Activated CD8-positive, alpha-beta memory T cell treated with anti-CD3 and anti-CD28 coated beads for 48 hours (primary cell): Measurements from ENCODE around the gene HIC1.

Experiments used
- DNase-seq, 3 experiments: peaks; one replicate each; pipeline ENCODE4 v3.0.0-alpha.2; 2020; ENCODE audit warnings: low read depth in 2 of 3, low spot score in 2 of 3

Gene HIC1

DNA sequence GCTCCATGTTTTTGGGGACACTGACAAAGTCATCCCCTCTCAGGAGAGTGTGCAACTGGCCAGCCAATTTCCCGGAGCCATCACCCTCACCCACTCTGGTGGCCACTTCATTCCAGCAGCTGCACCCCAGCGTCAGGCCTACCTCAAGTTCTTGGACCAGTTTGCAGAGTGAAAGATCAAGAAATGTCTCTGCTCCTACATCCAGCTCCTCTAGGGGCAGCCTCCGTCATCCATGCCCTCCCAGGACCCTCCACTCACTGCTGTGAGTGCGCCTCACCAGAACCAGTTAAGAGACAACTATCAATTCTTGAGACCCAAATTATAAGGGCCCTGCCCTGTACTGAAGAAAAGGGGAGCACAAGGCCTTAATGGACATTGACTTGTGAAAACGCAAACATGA is 12.0 kb upstream of the HIC1 start:
- DNase-seq = no peak

DNA sequence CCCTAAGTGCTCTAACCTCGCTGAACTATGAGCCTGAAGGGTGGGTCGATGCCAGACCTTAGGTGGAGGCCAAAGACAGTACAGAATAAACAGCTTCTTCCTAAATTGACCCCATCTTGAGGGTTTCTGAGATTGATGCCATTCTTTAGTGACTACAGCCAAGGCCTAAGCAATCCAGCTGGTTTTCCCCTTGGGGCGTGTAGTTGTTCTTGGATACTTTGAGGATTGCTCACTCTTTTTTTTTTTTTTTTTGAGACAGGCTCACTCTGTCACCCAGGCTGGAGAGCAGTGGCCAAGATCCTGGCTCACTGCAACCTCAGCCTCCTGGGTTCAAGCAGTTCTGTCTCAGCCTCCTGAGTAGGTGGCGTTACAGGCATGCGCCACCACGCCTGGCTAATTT is 11.1 kb upstream of the HIC1 start:
- DNase-seq = no peak

DNA sequence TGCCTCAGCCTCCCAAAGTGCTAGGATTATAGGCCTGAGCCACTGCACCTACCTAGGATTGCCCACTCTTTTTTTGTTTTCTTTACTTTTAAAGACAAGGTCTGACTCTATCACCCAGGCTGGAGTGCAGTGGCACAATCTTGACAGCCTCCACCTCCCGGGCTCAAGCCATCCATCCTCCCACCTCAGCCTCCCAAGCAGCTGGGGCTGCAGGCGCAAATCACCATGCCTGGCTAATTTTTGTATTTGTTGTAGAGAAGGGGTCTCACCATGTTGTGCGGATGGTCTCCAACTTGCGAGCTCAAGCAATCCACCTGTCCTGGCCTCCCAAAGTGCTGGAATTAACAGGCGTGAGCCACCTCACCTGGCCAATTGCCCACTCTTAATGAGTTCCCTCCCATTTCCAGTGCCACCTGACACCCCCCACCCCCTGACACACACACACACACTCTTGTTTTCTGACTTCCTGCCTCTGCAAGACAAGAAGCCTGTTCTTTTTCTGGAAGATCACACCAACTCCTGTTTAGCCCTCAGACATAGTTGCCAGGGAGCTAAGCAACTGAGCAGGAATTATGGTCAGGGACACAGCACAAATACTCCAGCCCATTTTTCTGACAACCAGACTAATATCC is 10.5 kb upstream of the HIC1 start:
- DNase-seq = no peak

DNA sequence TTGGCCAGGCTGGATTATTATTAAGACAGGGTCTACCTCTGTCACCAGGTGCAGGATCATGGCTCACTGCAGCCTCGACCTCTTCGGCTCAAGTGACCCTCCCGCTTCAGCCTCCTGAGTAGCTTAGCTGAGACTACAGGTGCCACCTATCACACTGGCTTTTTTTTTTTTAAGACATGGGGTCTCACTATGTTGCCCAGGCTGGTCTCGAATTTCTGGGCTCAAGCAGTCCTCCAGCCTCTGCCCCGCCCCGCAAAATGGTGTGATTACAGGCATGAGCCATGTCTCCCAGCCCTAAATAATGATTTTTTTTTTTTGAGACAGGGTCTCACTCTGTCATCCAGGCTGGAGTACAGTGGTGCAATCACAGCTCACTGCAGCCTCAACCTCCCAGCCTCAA is 7.3 kb upstream of the HIC1 start:
- DNase-seq = no peak

DNA sequence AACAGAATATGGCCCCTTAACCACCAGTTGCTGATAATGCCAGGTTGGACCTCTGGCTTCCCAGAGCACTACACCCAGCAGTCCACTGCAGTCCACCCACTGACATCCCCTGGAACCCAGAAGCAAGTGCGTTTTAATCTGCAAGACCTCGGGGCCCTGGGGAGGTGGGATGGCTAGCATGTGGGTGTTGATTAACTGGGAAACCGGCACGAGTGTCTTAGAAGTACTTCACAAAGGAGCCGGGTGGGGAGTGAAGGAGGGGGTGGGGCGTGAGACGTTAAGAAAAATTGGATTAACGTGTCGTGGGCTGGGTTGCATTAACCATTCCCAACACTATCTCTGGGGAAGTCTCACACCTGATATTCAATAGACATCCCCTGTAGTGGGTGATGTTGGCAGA is 6.1 kb upstream of the HIC1 start:
- DNase-seq = no peak

DNA sequence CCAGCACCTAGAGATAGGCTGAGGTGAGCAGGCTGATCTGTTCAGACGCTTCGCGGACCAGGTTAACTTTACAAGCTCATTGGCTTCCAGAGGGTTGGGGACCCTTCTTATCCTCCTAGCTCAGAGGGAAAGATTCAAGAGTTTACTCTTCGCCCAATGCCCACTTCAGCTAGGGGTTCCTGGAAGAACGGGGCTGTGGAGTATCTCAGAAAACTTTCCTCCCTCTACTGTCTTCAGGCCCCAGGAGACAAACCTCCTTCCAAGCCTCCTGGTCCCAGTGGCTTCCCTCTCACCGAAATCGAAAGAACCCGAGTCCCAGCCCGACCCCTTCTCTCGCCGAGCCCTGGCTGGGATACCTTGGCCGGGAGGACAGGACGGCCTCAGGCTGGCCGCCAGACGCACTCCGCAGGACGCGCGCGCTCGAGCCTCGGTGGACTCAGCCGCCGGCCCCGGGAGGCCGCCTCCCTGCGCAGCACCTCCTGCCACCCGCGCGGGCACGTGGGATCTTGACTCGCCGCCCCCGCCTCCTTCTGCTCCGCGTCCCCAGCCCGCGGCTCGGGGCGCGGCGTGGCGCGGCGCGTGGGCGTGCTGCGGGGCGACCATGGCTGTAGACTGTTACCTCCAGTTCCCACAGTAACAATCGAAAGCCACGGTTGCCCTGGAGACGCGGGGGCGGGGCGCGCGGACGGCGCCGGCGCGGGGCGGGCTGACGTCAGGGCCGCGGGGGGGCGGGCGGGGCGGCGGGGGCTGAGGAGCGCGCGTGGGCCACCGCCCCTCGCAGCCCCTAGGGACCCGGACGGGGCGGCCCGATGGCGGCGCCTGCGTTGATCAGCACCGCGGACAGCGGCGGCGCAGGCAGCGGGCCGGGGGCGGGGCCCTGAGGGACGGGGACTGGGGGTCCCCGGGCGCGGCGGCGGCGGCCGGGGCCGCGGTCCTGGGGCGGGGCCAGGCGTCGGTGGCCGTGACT is 5.3 kb upstream of the HIC1 start:
- DNase-seq = peak in 2 of 3 experiments; percentile 80 to 81

DNA sequence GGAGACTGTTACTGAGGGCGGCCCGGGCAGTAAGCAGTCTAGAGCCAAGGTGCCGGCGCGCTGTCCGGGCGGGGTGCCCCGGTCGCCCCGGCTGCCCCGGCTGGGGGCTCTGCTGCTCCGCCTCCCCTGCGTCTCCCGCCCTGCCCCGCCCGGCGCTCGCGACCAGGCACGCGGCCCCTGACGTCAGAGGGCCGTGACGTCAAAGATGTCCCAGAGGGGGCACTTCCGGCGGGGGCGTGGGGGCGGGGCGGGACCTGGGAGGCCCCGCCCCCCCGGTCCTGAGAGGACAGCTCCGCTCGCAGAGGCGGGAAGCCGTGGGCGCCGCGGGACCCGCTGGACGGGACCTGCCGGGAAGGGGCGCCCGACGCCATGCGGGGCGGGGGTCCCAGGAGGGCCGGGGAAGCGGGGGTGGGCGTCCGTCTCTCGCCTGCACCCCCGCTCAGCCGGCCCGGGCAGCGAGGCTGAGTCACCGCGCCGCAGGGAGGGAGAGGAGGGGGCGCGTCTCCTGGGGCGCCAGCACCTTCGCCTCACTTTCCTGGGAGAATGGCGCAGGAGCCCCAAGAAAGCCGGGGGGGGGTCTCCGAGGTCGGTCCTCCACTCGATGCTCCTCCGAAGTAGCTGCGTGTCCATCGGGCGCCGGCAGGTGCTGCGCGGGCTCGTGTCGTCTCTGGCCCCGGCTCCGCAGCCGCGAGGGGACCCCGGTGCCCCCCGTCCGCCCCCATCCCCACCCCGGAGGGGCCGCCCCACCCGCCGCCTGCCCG is 4.4 kb upstream of the HIC1 start:
- peak in 1 of 3 experiments; percentile 67 for DNase-seq

DNA sequence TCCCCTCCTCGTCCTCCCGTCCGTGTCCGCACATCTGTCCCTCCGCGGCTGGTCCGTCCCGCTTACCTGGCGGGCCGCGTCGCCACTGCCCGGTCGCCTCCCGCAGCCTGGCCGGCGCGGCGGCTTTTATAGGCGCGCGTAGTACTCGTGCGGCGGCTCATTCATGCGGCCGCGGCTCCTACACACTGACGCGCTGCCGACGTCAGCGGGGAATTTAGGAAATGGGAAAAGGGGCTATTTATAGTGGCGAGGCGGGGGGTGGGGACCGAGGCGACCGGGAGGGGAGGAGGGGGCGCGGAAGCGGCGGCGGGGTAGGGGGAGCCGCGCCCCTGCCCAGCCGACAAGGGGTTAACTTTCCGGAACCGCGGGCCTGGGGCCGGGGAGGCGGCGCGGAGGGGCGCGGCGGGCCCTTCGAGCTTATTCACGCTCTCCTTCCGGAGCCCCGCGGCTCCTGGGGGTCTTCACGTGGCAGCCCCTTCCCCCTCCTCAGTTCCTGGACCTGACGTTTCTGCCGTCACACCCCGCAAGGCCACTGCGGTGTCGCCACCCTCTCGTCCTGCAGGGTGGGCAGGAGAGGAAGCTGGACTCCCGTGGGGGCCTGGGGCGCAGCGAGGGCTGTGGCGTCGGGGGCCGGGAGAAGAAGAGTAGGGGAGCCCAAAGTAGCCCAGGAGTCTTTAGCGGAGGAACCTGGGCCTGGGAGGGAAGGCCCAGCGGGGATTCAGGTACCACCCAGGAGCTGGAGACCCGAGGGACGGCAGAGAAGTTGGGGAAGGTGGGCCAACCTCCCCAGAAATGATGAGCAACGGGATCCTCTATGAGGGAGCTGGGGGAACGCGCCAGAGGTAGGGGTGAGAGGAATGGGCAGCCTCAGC is 3.6 kb upstream of the HIC1 start:
- no peak for DNase-seq

DNA sequence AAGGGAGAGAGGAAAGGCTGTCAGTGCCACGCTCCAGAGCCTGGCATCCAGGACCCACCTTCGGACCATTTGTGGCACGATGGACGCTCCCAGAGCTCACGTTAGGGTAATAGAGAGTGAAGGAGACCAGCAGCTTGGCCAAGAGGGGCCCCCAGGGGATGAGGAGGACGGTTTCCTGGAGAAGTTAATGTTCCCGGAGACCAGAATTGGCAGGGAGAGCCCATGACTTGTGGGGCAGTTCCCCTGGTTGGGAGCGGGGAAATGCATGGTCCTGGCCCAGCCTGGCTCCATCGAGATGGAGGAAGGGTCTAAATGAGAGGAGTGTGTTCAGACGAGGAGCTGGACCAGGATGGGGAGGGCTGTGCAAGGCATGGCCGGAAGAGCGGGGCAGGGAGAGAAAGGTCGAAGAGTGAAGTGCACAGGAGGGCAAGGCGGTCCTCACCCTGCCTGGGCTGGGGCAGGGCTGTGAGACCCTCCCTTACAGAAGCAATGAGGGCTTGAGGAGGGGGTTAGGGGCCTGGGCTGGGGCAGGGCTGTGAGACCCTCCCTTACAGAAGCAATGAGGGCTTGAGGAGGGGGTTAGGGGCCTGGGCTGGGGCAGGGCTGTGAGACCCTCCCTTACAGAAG is 2.9 kb upstream of the HIC1 start:
- no peak for DNase-seq

DNA sequence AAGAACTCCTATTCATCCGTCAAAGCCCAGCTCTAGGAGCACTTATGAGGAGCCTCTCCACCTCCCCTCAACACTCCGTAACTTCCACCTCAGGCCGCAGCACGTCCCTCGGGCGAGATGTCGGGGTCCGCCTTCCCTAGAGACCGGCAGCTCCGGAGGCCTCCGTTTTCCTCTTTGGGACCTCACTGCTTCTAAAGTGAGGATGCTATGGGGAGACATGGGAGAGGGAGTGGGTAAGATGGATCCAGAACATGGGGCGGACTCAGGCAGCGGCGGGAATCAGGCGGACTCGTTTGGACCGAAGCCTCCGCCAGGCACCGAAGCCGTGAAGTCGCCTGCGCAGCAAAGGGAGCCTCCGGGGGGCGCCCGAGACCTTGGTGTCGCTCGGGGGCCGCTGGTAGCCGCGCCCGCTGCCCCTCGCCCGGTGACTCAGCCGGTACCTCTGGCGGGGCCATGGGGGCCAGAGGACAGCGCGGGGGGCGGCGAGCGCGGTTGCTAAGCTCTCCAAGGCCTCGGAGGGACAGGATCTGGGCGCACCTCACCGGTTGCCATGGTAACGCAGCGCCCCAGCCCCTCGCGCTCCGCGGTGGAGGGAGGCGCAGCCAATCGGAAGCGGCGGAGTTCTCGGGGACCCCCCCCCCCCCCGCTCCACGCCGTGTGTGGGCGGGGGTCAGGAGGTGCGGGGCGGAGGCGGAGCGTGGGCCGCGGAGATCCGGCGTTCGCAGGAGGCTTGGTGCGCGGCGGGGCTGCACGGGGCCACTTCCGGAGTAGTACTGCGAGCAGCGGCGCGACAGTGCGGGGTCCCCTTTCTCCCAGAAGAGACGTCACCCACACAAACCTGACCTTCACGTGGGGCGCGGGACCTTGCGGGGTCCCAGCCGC is 1.3 kb upstream of the HIC1 start:
- DNase-seq = peak; percentile 61 to 76 (median 67)

DNA sequence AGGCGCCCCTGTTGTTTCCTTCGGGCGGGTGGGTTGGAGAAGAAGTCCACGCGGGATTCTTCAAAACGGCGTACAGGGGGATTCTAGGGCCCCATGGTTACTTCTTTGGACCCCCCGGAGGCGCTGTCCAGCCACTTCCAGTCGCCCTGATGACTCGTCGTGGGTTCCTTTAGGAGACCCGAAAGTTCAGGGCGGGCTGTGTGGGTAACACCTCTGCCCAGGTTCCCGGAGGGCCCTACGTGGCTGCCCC is 716 bp upstream of the HIC1 start:
- DNase-seq = no peak

DNA sequence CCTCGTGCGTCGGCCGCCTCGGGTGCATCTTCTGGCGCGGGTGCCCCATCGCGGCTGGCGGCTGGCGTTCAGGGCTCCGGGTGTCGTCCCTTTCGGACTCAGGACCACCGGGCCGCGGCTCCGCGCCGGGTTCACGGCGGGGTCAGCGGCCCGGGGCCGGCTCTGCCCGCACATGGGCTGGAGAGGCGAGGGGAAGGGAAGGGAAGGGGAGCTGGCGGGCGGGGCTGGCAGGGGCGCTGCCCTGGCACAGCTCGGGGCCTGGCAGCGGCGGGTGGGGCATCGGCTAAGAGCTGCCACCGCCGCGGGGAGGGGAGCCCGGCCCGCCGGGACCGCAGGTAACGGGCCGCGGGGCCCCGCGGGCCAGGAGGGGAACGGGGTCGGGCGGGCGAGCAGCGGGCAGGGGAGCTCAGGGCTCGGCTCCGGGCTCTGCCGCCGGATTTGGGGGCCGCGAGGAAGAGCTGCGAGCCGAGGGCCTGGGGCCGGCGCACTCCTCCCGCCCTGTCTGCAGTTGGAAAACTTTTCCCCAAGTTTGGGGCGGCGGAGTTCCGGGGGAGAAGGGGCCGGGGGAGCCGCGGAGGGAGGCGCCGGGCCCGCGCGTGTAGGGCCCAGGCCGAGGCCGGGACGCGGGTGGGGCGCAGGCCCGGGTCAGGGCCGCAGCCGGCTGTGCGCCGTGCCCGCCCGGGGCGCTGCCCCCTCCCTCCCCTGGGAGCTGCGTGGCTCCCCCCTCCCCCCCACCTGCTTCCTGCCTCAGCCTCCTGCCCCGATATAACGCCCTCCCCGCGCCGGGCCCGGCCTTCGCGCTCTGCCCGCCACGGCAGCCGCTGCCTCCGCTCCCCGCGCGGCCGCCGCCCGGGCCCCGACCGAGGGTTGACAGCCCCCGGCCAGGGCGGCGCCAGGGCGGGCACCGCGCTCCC is 646 bp downstream of the HIC1 start:
- no peak for DNase-seq

DNA sequence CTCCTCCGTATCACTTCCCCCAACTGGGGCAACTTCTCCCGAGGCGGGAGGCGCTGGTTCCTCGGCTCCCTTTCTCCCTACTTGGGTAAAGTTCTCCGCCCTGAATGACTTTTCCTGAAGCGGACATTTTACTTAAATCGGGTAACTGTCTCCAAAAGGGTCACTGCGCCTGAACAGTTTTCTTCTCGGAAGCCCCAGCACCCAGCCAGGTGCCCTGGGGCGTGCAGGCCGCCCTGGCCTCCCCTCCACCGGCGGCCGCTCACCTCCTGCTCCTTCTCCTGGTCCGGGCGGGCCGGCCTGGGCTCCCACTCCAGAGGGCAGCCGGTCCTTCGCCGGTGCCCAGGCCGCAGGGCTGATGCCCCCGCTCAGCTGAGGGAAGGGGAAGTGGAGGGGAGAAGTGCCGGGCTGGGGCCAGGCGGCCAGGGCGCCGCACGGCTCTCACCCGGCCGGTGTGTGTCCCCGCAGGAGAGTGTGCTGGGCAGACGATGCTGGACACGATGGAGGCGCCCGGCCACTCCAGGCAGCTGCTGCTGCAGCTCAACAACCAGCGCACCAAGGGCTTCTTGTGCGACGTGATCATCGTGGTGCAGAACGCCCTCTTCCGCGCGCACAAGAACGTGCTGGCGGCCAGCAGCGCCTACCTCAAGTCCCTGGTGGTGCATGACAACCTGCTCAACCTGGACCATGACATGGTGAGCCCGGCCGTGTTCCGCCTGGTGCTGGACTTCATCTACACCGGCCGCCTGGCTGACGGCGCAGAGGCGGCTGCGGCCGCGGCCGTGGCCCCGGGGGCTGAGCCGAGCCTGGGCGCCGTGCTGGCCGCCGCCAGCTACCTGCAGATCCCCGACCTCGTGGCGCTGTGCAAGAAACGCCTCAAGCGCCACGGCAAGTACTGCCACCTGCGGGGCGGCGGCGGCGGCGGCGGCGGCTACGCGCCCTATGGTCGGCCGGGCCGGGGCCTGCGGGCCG is 1.6 kb downstream of the HIC1 start:
- no peak for DNase-seq

DNA sequence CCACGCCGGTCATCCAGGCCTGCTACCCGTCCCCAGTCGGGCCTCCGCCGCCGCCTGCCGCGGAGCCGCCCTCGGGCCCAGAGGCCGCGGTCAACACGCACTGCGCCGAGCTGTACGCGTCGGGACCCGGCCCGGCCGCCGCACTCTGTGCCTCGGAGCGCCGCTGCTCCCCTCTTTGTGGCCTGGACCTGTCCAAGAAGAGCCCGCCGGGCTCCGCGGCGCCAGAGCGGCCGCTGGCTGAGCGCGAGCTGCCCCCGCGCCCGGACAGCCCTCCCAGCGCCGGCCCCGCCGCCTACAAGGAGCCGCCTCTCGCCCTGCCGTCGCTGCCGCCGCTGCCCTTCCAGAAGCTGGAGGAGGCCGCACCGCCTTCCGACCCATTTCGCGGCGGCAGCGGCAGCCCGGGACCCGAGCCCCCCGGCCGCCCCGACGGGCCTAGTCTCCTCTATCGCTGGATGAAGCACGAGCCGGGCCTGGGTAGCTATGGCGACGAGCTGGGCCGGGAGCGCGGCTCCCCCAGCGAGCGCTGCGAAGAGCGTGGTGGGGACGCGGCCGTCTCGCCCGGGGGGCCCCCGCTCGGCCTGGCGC is 2.4 kb downstream of the HIC1 start:
- DNase-seq = no peak

DNA sequence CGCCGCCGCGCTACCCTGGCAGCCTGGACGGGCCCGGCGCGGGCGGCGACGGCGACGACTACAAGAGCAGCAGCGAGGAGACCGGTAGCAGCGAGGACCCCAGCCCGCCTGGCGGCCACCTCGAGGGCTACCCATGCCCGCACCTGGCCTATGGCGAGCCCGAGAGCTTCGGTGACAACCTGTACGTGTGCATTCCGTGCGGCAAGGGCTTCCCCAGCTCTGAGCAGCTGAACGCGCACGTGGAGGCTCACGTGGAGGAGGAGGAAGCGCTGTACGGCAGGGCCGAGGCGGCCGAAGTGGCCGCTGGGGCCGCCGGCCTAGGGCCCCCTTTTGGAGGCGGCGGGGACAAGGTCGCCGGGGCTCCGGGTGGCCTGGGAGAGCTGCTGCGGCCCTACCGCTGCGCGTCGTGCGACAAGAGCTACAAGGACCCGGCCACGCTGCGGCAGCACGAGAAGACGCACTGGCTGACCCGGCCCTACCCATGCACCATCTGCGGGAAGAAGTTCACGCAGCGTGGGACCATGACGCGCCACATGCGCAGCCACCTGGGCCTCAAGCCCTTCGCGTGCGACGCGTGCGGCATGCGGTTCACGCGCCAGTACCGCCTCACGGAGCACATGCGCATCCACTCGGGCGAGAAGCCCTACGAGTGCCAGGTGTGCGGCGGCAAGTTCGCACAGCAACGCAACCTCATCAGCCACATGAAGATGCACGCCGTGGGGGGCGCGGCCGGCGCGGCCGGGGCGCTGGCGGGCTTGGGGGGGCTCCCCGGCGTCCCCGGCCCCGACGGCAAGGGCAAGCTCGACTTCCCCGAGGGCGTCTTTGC is 3.1 kb downstream of the HIC1 start:
- no peak for DNase-seq
